Subcutaneous adipose tissue (tissue), 4 donors: ENCODE data around the gene BEND5. TPM values are rescaled to one million over a fixed set of nuclear protein-coding genes. Genes with fewer than 3 reads are reported as not detected.

Source experiments
- CTCF ChIP-seq: fragments of 450-650 bp; IDR thresholded peaks from one replicate; pipeline ENCODE4 v1.5.1; 2016; ENCODE audit warnings: low read depth, mild to moderate bottlenecking, control low read depth, antibody characterized with exemption, moderate library complexity
- total RNA-seq, 4 donors: library from RNA; depleted of rRNA; stranded (reverse); fragments of >200 nt; gene quantifications; one replicate each; pipeline ENCODE4 v1.1.0, GENCODE V29; 2016

The BEND5 gene
- total RNA-seq, 4 donors from 2014 or later, result 2.4 to 5.1 (median 3.6) TPM

- TF ChIP-seq CTCF, result no peak
Observed at GRCh38 chr1:48726557-48727215, 50.0 kb downstream of the BEND5 start.

GRCh38 chr1:48726139-48726538, 50.6 kb downstream of the BEND5 start:
- TF ChIP-seq CTCF, result no peak

GRCh38 chr1:48725341-48726046, 51.2 kb downstream of the BEND5 start:
- TF ChIP-seq CTCF, result no peak

- no peak for TF ChIP-seq CTCF
Observed at GRCh38 chr1:48720929-48721328, 55.8 kb downstream of the BEND5 start.

GRCh38 chr1:48718705-48719104, 58.0 kb downstream of the BEND5 start:
- TF ChIP-seq CTCF, result no peak

GRCh38 chr1:48718116-48718630, 58.5 kb downstream of the BEND5 start:
- no peak for TF ChIP-seq CTCF

GRCh38 chr1:48717082-48717481, 59.6 kb downstream of the BEND5 start:
- no peak for TF ChIP-seq CTCF
